Measurements from ENCODE around the gene HIGD2A. TPM values are rescaled to one million over a fixed set of nuclear protein-coding genes. Genes with fewer than 3 reads are reported as not detected.
A peak's percentile ranks its signal among the peaks of the same experiment; 100 is the strongest.

HIGD2A gene
- total and polyA plus RNA-seq, 5 donors from 2014 or later: 98.9 to 278 (median 236) TPM

- Histone ChIP-seq H3K27me3 (ENCODE audit: control insufficient read depth, insufficient read depth, low read length) (peaks cover 2% of the 10 kb centered on the region), H3K36me3 (ENCODE audit: control insufficient read depth, insufficient read depth, low read length) (no peaks in the 10 kb centered on the region), H3K4me1 (ENCODE audit: control insufficient read depth, insufficient read depth, low read length, poor library complexity, severe bottlenecking) (peaks cover 31% of the 10 kb centered on the region), H3K27ac (ENCODE audit: insufficient read depth, low read length, poor library complexity, severe bottlenecking) (peak within 1 kb of the TSS; percentile 78), H3K4me3 (ENCODE audit: low read depth, low read length) (peak within 1 kb of the TSS; percentile 77), H3K9me3 (ENCODE audit: control insufficient read depth in 2 of 2, low read length in 2 of 2) (no peaks in the 10 kb centered on the region)
- H3K27ac Mint-ChIP-seq: peak within 1 kb of the TSS; percentile 80 to 96 (median 92)
- H3K36me3 Mint-ChIP-seq: peaks cover 4% of the 10 kb centered on the region
- H3K4me1 Mint-ChIP-seq: peaks cover 12 to 51% (median 25%) of the 10 kb centered on the region in 4 donors
- DNase-seq (peak; percentile 84 to 89 (median 87)), ATAC-seq (ENCODE audit: low read depth in 2 of 2) (peak; percentile 93 to 96)
- H3K27me3 Mint-ChIP-seq: peaks cover 22% of the 10 kb centered on the region
- peaks cover 0 to 1% (median 0%) of the 10 kb centered on the region in 7 donors for H3K9me3 Mint-ChIP-seq
- H3K4me3 Mint-ChIP-seq: peak within 1 kb of the TSS; percentile 89 to 97 (median 94)
Observed at GRCh38 chr5:176415952-176416924, 27.7 kb downstream of the HIGD2A start, which contains the start of gene CLTB. Gene CLTB (minus strand): TSS chr5:176416539. CDS start chr5:176416363, 176 bp downstream.

- peaks cover 26% of the 10 kb centered on the region for H3K27me3 Mint-ChIP-seq
- H3K27ac ChIP-seq (ENCODE audit: insufficient read depth, low read length, poor library complexity, severe bottlenecking): peak overlapping the region; percentile 57
Observed at GRCh38 chr5:176416965-176417364, 28.4 kb downstream of the HIGD2A start.

GRCh38 chr5:176418251-176418650, 29.7 kb downstream of the HIGD2A start:
- H3K4me3 ChIP-seq (ENCODE audit: low read depth, low read length): no peak overlapping the region
- H3K9me3 ChIP-seq (ENCODE audit: control insufficient read depth in 2 of 2, low read length in 2 of 2): no peaks in the 10 kb centered on the region
- Mint-ChIP-seq H3K4me1 (peaks cover 12 to 34% (median 17%) of the 10 kb centered on the region in 4 donors), H3K36me3 (no peaks in the 10 kb centered on the region), H3K9me3 (peaks cover 0 to 2% (median 0%) of the 10 kb centered on the region in 7 donors), H3K27me3 (peaks cover 31% of the 10 kb centered on the region), H3K4me3 (peak overlapping the region in 2 of 4 donors; percentile 52 to 54), H3K27ac (peak overlapping the region in 2 of 3 donors; percentile 38 to 80)
- no peaks in the 10 kb centered on the region for H3K36me3 ChIP-seq (ENCODE audit: control insufficient read depth, insufficient read depth, low read length)
- ATAC-seq (ENCODE audit: low read depth in 2 of 2) (no peak), DNase-seq (no peak)
- H3K4me1 ChIP-seq (ENCODE audit: control insufficient read depth, insufficient read depth, low read length, poor library complexity, severe bottlenecking): peaks cover 31% of the 10 kb centered on the region
- no peak overlapping the region for H3K27ac ChIP-seq (ENCODE audit: insufficient read depth, low read length, poor library complexity, severe bottlenecking)
- peaks cover 2% of the 10 kb centered on the region for H3K27me3 ChIP-seq (ENCODE audit: control insufficient read depth, insufficient read depth, low read length)

More at GRCh38 chr5:176416965-176417364, 28.4 kb downstream of the HIGD2A start:
- Mint-ChIP-seq H3K36me3 (no peaks in the 10 kb centered on the region), H3K27ac (peak overlapping the region; percentile 80 to 91 (median 90)), H3K4me3 (peak overlapping the region; percentile 80 to 97 (median 81)), H3K9me3 (peaks cover 0 to 1% (median 0%) of the 10 kb centered on the region in 7 donors), H3K4me1 (peaks cover 12 to 45% (median 21%) of the 10 kb centered on the region in 4 donors)
- ATAC-seq (ENCODE audit: low read depth in 2 of 2): no peak
- no peaks in the 10 kb centered on the region for H3K36me3 ChIP-seq (ENCODE audit: control insufficient read depth, insufficient read depth, low read length)
- no peak for DNase-seq
- peaks cover 2% of the 10 kb centered on the region for H3K27me3 ChIP-seq (ENCODE audit: control insufficient read depth, insufficient read depth, low read length)
- peak overlapping the region; percentile 32 for H3K4me3 ChIP-seq (ENCODE audit: low read depth, low read length)
- H3K4me1 ChIP-seq (ENCODE audit: control insufficient read depth, insufficient read depth, low read length, poor library complexity, severe bottlenecking): peaks cover 31% of the 10 kb centered on the region
- no peaks in the 10 kb centered on the region for H3K9me3 ChIP-seq (ENCODE audit: control insufficient read depth in 2 of 2, low read length in 2 of 2)

GRCh38 chr5:176420086-176420485, 31.5 kb downstream of the HIGD2A start:
- DNase-seq: no peak
- Histone ChIP-seq H3K9me3 (ENCODE audit: control insufficient read depth in 2 of 2, low read length in 2 of 2) (no peaks in the 10 kb centered on the region), H3K36me3 (ENCODE audit: control insufficient read depth, insufficient read depth, low read length) (no peaks in the 10 kb centered on the region), H3K27me3 (ENCODE audit: control insufficient read depth, insufficient read depth, low read length) (peaks cover 2% of the 10 kb centered on the region), H3K4me3 (ENCODE audit: low read depth, low read length) (no peak overlapping the region), H3K27ac (ENCODE audit: insufficient read depth, low read length, poor library complexity, severe bottlenecking) (no peak overlapping the region), H3K4me1 (ENCODE audit: control insufficient read depth, insufficient read depth, low read length, poor library complexity, severe bottlenecking) (peaks cover 17% of the 10 kb centered on the region)
- peak overlapping the region in 1 of 3 donors; percentile 72 for H3K27ac Mint-ChIP-seq
- peaks cover 0 to 2% (median 0%) of the 10 kb centered on the region in 7 donors for H3K9me3 Mint-ChIP-seq
- H3K36me3 Mint-ChIP-seq: no peaks in the 10 kb centered on the region
- peak overlapping the region in 1 of 4 donors; percentile 62 for H3K4me3 Mint-ChIP-seq
- H3K27me3 Mint-ChIP-seq: peaks cover 40% of the 10 kb centered on the region
- peaks cover 3 to 15% (median 6%) of the 10 kb centered on the region in 4 donors for H3K4me1 Mint-ChIP-seq
- no peak for ATAC-seq (ENCODE audit: low read depth in 2 of 2)

- H3K36me3 Mint-ChIP-seq: no peaks in the 10 kb centered on the region
- DNase-seq (no peak), ATAC-seq (ENCODE audit: low read depth in 2 of 2) (no peak)
- no peaks in the 10 kb centered on the region for H3K9me3 ChIP-seq (ENCODE audit: control insufficient read depth in 2 of 2, low read length in 2 of 2)
- H3K4me1 ChIP-seq (ENCODE audit: control insufficient read depth, insufficient read depth, low read length, poor library complexity, severe bottlenecking): peaks cover 8% of the 10 kb centered on the region
- peak overlapping the region in 1 of 4 donors; percentile 59 for H3K4me3 Mint-ChIP-seq
- peaks cover 0 to 6% (median 0%) of the 10 kb centered on the region in 7 donors for H3K9me3 Mint-ChIP-seq
- peaks cover 2% of the 10 kb centered on the region for H3K27me3 ChIP-seq (ENCODE audit: control insufficient read depth, insufficient read depth, low read length)
- no peak overlapping the region for H3K4me3 ChIP-seq (ENCODE audit: low read depth, low read length)
- H3K4me1 Mint-ChIP-seq: peaks cover 0 to 8% (median under 1%) of the 10 kb centered on the region in 4 donors
- H3K27me3 Mint-ChIP-seq: peaks cover 47% of the 10 kb centered on the region
- no peak overlapping the region for H3K27ac ChIP-seq (ENCODE audit: insufficient read depth, low read length, poor library complexity, severe bottlenecking)
- no peak overlapping the region for H3K27ac Mint-ChIP-seq
- H3K36me3 ChIP-seq (ENCODE audit: control insufficient read depth, insufficient read depth, low read length): no peaks in the 10 kb centered on the region
Observed at GRCh38 chr5:176420972-176421544, 32.5 kb downstream of the HIGD2A start.

- Mint-ChIP-seq H3K9me3 (peaks cover 0 to 6% (median 0%) of the 10 kb centered on the region in 7 donors), H3K27ac (no peak overlapping the region), H3K27me3 (peaks cover 39% of the 10 kb centered on the region), H3K4me3 (no peak overlapping the region), H3K4me1 (no peaks in the 10 kb centered on the region), H3K36me3 (no peaks in the 10 kb centered on the region)
- DNase-seq: no peak
- Histone ChIP-seq H3K36me3 (ENCODE audit: control insufficient read depth, insufficient read depth, low read length) (no peaks in the 10 kb centered on the region), H3K27me3 (ENCODE audit: control insufficient read depth, insufficient read depth, low read length) (peaks cover 2% of the 10 kb centered on the region), H3K4me3 (ENCODE audit: low read depth, low read length) (no peak overlapping the region), H3K9me3 (ENCODE audit: control insufficient read depth in 2 of 2, low read length in 2 of 2) (no peaks in the 10 kb centered on the region), H3K4me1 (ENCODE audit: control insufficient read depth, insufficient read depth, low read length, poor library complexity, severe bottlenecking) (no peaks in the 10 kb centered on the region), H3K27ac (ENCODE audit: insufficient read depth, low read length, poor library complexity, severe bottlenecking) (no peak overlapping the region)
- ATAC-seq (ENCODE audit: low read depth in 2 of 2): no peak
Observed at GRCh38 chr5:176424181-176424580, 35.6 kb downstream of the HIGD2A start.

- Histone ChIP-seq H3K4me1 (ENCODE audit: control insufficient read depth, insufficient read depth, low read length, poor library complexity, severe bottlenecking) (peaks cover 2% of the 10 kb centered on the region), H3K4me3 (ENCODE audit: low read depth, low read length) (no peak overlapping the region), H3K9me3 (ENCODE audit: control insufficient read depth in 2 of 2, low read length in 2 of 2) (no peaks in the 10 kb centered on the region), H3K36me3 (ENCODE audit: control insufficient read depth, insufficient read depth, low read length) (no peaks in the 10 kb centered on the region), H3K27me3 (ENCODE audit: control insufficient read depth, insufficient read depth, low read length) (peaks cover under 1% of the 10 kb centered on the region), H3K27ac (ENCODE audit: insufficient read depth, low read length, poor library complexity, severe bottlenecking) (no peak overlapping the region)
- Mint-ChIP-seq H3K36me3 (no peaks in the 10 kb centered on the region), H3K27me3 (peaks cover 37% of the 10 kb centered on the region), H3K4me1 (no peaks in the 10 kb centered on the region), H3K9me3 (peaks cover 0 to 6% (median 0%) of the 10 kb centered on the region in 7 donors), H3K27ac (no peak overlapping the region), H3K4me3 (no peak overlapping the region)
- ATAC-seq (ENCODE audit: low read depth in 2 of 2) (no peak), DNase-seq (no peak)
Observed at GRCh38 chr5:176425138-176425537, 36.6 kb downstream of the HIGD2A start.

Measured in CD4-positive, CD25-positive, alpha-beta regulatory T cell (primary cell).